ENCODE data around the gene AFAP1L1.

Gene AFAP1L1

DNA sequence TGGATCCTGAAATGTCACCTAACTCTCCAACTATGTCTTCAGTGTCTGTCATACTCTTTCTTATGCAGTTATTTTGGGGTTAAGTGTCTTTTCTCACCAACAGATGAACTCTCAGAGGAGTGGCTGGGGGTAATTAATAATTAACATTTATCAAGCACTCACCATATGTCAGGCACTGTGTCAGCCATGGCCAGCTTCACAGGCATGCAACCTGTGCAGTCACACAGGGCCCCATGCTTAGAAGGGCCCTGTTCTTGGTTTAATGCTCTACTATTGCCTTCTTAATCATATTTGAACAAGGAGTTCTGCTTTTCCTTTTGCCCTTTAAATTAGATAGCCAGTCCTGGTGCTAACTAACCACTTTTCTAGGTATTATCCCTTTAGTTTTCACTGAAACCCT lies 70.2 kb downstream of the AFAP1L1 start:
- CTCF ChIA-PET = interaction anchor here (1.8 kb wide), 1 partner anchor 30 kb away, joined by 6 read pairs; no protein-coding TSS in a partner anchor
- Mint-ChIP-seq H3K9me3 (no peaks in the 10 kb centered on the region), H3K36me3 (peaks cover 9% of the 10 kb centered on the region), H3K27ac (no peak overlapping the region), H3K27me3 (peaks cover 8% of the 10 kb centered on the region), H3K4me1 (peaks cover 22% of the 10 kb centered on the region), H3K4me3 (no peak overlapping the region)
- DNase-seq = no peak

GRCh38 chr5:149344151-149344550 lies 72.5 kb downstream of the AFAP1L1 start:
- H3K27me3 Mint-ChIP-seq = no peaks in the 10 kb centered on the region
- H3K4me3 Mint-ChIP-seq = no peak overlapping the region
- no peak for DNase-seq
- peak overlapping the region; percentile 86 for H3K27ac Mint-ChIP-seq
- no peaks in the 10 kb centered on the region for H3K9me3 Mint-ChIP-seq
- H3K4me1 Mint-ChIP-seq = peaks cover 44% of the 10 kb centered on the region
- H3K36me3 Mint-ChIP-seq = peaks cover 30% of the 10 kb centered on the region
- CTCF ChIA-PET = interaction anchor here (1.4 to 3.2 kb wide), 4 partner anchors 22 to 28 kb away, joined by 3 to 21 read pairs (median 6); no protein-coding TSS in a partner anchor

GRCh38 chr5:149345147-149345891 lies 73.7 kb downstream of the AFAP1L1 start, which contains the start of gene GRPEL2:
TSS of gene GRPEL2 (plus strand) at chr5:149345499. CDS start at chr5:149345540, 41 bp downstream.
- peak within 1 kb of the TSS; percentile 86 for H3K27ac Mint-ChIP-seq
- CTCF ChIA-PET = interaction anchor here (1.7 to 3.2 kb wide), 4 partner anchors 12 to 27 kb away, joined by 5 to 21 read pairs (median 6); partner anchors contain the start of gene PCYOX1L
- peak within 1 kb of the TSS; percentile 80 for H3K4me3 Mint-ChIP-seq
- peak; percentile 94 for DNase-seq
- peaks cover 56% of the 10 kb centered on the region for H3K4me1 Mint-ChIP-seq
- peaks cover 42% of the 10 kb centered on the region for H3K36me3 Mint-ChIP-seq
- H3K27me3 Mint-ChIP-seq = no peaks in the 10 kb centered on the region
- H3K9me3 Mint-ChIP-seq = no peaks in the 10 kb centered on the region

DNA sequence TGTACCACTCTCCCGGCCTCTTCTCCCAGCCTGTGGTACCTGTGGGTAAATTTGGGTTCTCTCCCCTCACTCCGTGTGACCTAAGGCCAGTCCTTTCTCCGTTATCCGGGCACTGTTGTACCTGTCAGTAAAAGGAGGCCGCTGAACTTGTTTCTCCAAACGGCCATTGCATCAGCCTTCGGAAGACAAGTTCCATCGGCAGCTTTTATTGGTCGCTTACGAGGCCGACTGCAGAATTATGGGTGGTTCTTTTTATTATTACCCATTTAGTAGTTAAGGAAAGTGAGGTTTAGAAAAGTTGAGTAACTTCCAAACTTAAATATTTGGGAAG lies 74.2 kb downstream of the AFAP1L1 start:
- CTCF ChIA-PET = interaction anchor here (1.1 to 3.2 kb wide), 4 partner anchors 12 to 24 kb away, joined by 5 to 21 read pairs (median 6); partner anchors contain the start of gene PCYOX1L
- peak overlapping the region; percentile 80 for H3K4me3 Mint-ChIP-seq
- peaks cover 61% of the 10 kb centered on the region for H3K4me1 Mint-ChIP-seq
- no peaks in the 10 kb centered on the region for H3K9me3 Mint-ChIP-seq
- H3K27me3 Mint-ChIP-seq = no peaks in the 10 kb centered on the region
- peaks cover 47% of the 10 kb centered on the region for H3K36me3 Mint-ChIP-seq
- H3K27ac Mint-ChIP-seq = peak overlapping the region; percentile 86
- DNase-seq = peak; percentile 36

- Mint-ChIP-seq H3K36me3 (peaks cover 70% of the 10 kb centered on the region), H3K27ac (peak overlapping the region; percentile 89), H3K4me3 (peak overlapping the region; percentile 80), H3K4me1 (peaks cover 82% of the 10 kb centered on the region), H3K9me3 (no peaks in the 10 kb centered on the region), H3K27me3 (no peaks in the 10 kb centered on the region)
- CTCF ChIA-PET = no interaction called here
- DNase-seq = no peak
These were observed 76.9 kb downstream of the AFAP1L1 start for GRCh38 chr5:149348518-149348917.

DNA sequence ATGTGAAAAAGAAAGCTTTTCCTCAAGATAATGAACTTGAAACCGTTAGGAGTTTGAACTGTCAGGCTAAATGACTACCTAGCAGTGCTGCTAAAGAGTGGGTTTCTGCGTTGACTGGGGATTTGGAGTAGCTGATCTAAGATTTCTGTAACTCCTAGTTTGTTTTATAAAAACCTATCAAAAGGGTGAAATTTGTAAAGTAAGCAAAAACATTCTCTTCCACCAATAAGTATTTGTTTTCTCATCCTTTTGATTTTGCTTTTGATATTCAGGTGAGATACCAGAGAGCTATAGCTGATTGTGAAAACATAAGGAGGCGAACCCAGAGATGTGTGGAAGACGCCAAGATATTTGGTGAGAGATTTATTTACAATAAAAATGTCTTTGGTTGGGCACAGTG lies 77.7 kb downstream of the AFAP1L1 start:
- H3K27ac Mint-ChIP-seq = peak overlapping the region; percentile 89
- DNase-seq = no peak
- H3K4me3 Mint-ChIP-seq = peak overlapping the region; percentile 80
- H3K4me1 Mint-ChIP-seq = peaks cover 81% of the 10 kb centered on the region
- peaks cover 77% of the 10 kb centered on the region for H3K36me3 Mint-ChIP-seq
- no peaks in the 10 kb centered on the region for H3K27me3 Mint-ChIP-seq
- CTCF ChIA-PET = interaction anchor here (0.9 to 1.7 kb wide), 2 partner anchors 8 to 11 kb away, joined by 3 read pairs; partner anchors contain the start of gene PCYOX1L
- H3K9me3 Mint-ChIP-seq = no peaks in the 10 kb centered on the region

DNA sequence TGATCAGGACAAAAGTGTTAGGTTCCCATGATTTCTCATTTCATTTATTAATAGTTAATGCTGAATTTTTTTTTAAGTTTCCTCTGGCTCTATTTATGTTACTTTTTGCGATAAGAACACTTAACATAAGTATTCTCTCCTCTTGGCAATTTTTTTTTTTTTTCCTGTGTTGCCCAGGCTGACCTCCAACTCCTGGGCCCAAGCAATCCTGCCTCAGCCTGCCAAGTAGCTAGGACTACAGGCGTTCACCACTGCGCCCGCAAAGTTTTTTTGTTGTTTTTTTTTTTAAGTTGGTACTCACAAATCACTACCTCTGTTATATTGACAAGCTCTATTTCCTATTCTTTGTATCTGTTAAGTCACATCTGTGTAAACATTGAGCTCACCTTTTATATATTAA lies 80.5 kb downstream of the AFAP1L1 start:
- peaks cover 82% of the 10 kb centered on the region for H3K36me3 Mint-ChIP-seq
- DNase-seq = no peak
- H3K27ac Mint-ChIP-seq = peak overlapping the region; percentile 4
- H3K4me3 Mint-ChIP-seq = no peak overlapping the region
- H3K27me3 Mint-ChIP-seq = no peaks in the 10 kb centered on the region
- H3K9me3 Mint-ChIP-seq = no peaks in the 10 kb centered on the region
- CTCF ChIA-PET = no interaction called here
- peaks cover 90% of the 10 kb centered on the region for H3K4me1 Mint-ChIP-seq

GRCh38 chr5:149353911-149354310 lies 82.3 kb downstream of the AFAP1L1 start:
- H3K9me3 Mint-ChIP-seq = no peaks in the 10 kb centered on the region
- H3K4me1 Mint-ChIP-seq = peaks cover 87% of the 10 kb centered on the region
- no peaks in the 10 kb centered on the region for H3K27me3 Mint-ChIP-seq
- peak overlapping the region; percentile 77 for H3K27ac Mint-ChIP-seq
- H3K36me3 Mint-ChIP-seq = peaks cover 67% of the 10 kb centered on the region
- CTCF ChIA-PET = interaction anchor here (1.5 to 2.4 kb wide), 2 partner anchors 14 to 18 kb away, joined by 4 to 7 read pairs; no protein-coding TSS in a partner anchor
- DNase-seq = no peak
- H3K4me3 Mint-ChIP-seq = no peak overlapping the region

- Mint-ChIP-seq H3K9me3 (no peaks in the 10 kb centered on the region), H3K27me3 (no peaks in the 10 kb centered on the region), H3K4me3 (no peak overlapping the region), H3K4me1 (peaks cover 87% of the 10 kb centered on the region), H3K36me3 (peaks cover 64% of the 10 kb centered on the region), H3K27ac (peak overlapping the region; percentile 29)
- CTCF ChIA-PET = interaction anchor here (0.7 to 3.8 kb wide), 2 partner anchors 12 to 209 kb away, joined by 3 to 46 read pairs; no protein-coding TSS in a partner anchor
- DNase-seq = no peak
These were observed 84.0 kb downstream of the AFAP1L1 start for GRCh38 chr5:149355688-149356087.

DNA sequence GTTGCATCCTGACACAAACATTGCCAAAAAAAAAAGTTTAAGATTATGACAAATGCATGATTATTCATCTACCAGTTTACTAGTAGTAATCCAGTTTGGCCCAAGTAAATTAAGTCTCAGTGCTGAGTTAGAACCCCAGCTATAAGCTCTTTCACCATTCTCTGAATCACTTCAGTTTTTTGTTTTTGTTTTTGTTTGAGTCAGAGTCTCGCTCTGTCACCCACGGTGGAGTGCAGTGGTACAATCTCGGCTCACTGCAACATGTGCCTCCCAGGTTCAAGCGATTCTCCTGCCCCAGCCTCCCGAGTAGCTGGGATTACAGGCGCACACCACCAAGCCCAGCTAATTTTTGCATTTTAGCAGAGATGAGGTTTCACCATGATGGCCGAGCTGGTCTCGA lies 84.7 kb downstream of the AFAP1L1 start:
- no peaks in the 10 kb centered on the region for H3K9me3 Mint-ChIP-seq
- CTCF ChIA-PET = interaction anchor here (0.6 to 3.8 kb wide), 2 partner anchors 11 to 496 kb away, joined by 3 to 46 read pairs; no protein-coding TSS in a partner anchor
- H3K4me1 Mint-ChIP-seq = peaks cover 87% of the 10 kb centered on the region
- no peaks in the 10 kb centered on the region for H3K27me3 Mint-ChIP-seq
- H3K36me3 Mint-ChIP-seq = peaks cover 59% of the 10 kb centered on the region
- H3K27ac Mint-ChIP-seq = no peak overlapping the region
- no peak for DNase-seq
- no peak overlapping the region for H3K4me3 Mint-ChIP-seq

DNA sequence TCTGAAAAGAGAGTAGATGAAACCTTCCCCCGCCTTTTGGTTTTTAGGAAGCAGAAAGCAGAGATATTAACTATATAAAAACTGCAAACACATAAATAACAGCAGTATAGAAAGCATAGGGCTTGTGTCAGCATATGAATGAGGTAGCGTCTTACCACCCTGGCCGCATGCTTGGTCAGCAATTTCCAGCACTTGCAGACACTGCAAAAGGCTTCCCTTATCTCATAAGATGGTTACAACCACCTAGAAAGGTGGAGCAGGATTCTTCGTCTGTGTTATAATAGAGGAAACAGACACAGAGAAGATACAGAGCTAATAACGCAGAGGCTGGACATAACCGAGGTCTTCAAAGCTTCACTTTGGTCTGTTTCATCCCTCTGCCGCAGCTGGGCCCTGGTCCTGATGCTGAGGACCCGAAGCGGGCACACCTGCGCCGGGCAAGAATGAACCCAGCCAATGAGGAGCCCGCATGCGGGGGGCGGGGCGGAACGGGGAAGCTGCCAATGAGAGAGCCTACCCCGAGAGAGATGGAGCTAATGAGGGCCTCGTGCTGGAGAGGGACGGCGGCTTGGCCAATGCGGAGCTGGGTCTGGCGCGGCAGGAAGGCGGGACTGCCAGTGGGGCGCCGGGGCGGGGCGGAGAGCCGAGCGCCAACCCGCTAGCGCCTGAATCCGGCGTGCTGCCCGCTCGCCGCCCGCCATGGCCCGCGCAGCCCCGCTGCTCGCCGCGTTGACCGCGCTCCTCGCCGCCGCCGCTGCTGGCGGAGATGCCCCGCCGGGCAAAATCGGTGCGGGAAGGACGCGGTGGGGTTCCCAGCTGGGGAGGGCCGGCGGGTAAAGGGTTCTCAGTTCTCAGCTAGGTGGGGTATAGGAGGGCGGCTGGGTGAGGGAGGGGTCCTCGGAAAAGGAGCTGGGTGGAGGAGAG lies 86.0 kb downstream of the AFAP1L1 start, which contains the start of gene PCYOX1L:
TSS of gene PCYOX1L (plus strand) at position 677 of the 924 bp plus-strand sequence. CDS start at position 700, 23 bp downstream.
- Mint-ChIP-seq H3K9me3 (no peaks in the 10 kb centered on the region), H3K36me3 (peaks cover 47% of the 10 kb centered on the region), H3K27ac (peak within 1 kb of the TSS; percentile 82), H3K4me1 (peaks cover 74% of the 10 kb centered on the region), H3K27me3 (no peaks in the 10 kb centered on the region), H3K4me3 (peak within 1 kb of the TSS; percentile 89)
- DNase-seq = peak; percentile 96
- CTCF ChIA-PET = interaction anchor here (0.8 to 3.8 kb wide), 5 partner anchors 8 to 14 kb away, joined by 3 to 46 read pairs (median 3); partner anchors contain the start of gene GRPEL2

DNA sequence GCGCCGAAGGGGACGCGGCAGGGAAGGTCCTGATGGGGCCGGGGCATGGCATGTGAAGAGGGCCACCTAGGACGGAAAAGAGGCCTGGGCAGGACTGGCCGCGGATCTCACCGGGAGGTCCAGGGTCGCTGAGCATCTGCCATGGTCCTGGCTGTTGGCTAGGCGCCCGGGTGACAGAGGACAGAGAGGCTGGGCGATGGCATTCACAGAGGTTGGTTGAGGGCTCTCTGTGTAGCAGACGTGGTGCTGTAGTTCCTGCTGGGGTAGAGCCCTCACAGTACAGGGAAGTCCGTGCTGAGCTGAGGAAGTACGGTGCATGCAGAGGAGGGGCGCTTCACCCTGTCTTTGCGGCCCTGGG lies 86.6 kb downstream of the AFAP1L1 start:
- CTCF ChIA-PET = interaction anchor here (0.8 to 3.8 kb wide), 5 partner anchors 9 to 13 kb away, joined by 3 to 46 read pairs (median 3); partner anchors contain the start of gene GRPEL2
- Mint-ChIP-seq H3K27me3 (no peaks in the 10 kb centered on the region), H3K36me3 (peaks cover 49% of the 10 kb centered on the region), H3K27ac (peak overlapping the region; percentile 82), H3K4me3 (peak overlapping the region; percentile 89), H3K9me3 (no peaks in the 10 kb centered on the region), H3K4me1 (peaks cover 71% of the 10 kb centered on the region)
- DNase-seq = peak; percentile 53

GRCh38 chr5:149358868-149359495 lies 87.3 kb downstream of the AFAP1L1 start:
- Mint-ChIP-seq H3K27me3 (no peaks in the 10 kb centered on the region), H3K4me3 (peak overlapping the region; percentile 89), H3K27ac (peak overlapping the region; percentile 82), H3K9me3 (no peaks in the 10 kb centered on the region), H3K4me1 (peaks cover 65% of the 10 kb centered on the region), H3K36me3 (peaks cover 44% of the 10 kb centered on the region)
- DNase-seq = no peak
- CTCF ChIA-PET = interaction anchor here (0.9 to 3.8 kb wide), 6 partner anchors 8 to 206 kb away, joined by 3 to 46 read pairs (median 4); no protein-coding TSS in a partner anchor
